Epithelial cell of esophagus (primary cell): ENCODE measurements around the gene CLEC1A.

ENCODE experiments used
- DNase-seq: peaks from one replicate; pipeline ENCODE4 v3.0.0; 2010; ENCODE audit warnings: low read depth
- H3K4me3 ChIP-seq: 2 replicates; pipeline ENCODE4 v1.5.1; 2011; ENCODE audit warnings: mild to moderate bottlenecking, low read length, control low read depth
- CTCF ChIP-seq: IDR thresholded peaks from 2 replicates; pipeline ENCODE4 v1.5.1; 2011; ENCODE audit warnings: low read depth, mild to moderate bottlenecking, low read length, control low read depth, inconsistent platforms; ENCODE audit not compliant: insufficient read depth; ENCODE audit errors: missing control alignments

CLEC1A gene

GRCh38 chr12:10119066-10119465, 20.3 kb upstream of the CLEC1A start:
- no peak for DNase-seq
- no peak overlapping the region for H3K4me3 ChIP-seq
- TF ChIP-seq CTCF, result no peak

GRCh38 chr12:10115890-10116289, 17.1 kb upstream of the CLEC1A start:
- no peak overlapping the region for H3K4me3 ChIP-seq
- TF ChIP-seq CTCF, result no peak
- DNase-seq, result peak; percentile 66

DNA sequence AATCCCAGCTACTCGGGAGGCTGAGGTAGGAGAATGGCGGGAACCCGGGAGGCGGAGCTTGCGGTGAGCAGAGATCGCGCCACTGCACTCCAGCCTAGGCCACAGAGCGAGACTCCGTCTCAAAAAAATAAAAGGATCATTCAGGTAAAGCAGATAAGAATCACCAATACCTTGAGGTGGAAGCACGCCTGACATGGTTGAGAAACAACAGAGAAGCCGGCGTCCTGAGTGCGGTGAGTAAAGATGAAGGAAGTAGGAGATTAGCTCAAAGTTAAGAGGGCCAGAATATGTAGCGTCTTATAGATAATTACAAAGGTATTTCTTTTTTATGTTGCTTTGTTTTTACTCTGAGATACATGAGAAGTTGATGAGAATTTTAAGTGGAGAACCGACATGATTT, 16.5 kb upstream of the CLEC1A start:
- no peak for TF ChIP-seq CTCF
- no peak for DNase-seq
- H3K4me3 ChIP-seq, result no peak overlapping the region

- H3K4me3 ChIP-seq, result no peak overlapping the region
- peak; percentile 30 for DNase-seq
- TF ChIP-seq CTCF, result no peak
These were observed 15.1 kb upstream of the CLEC1A start for GRCh38 chr12:10113920-10114319.

GRCh38 chr12:10113075-10113474, 14.3 kb upstream of the CLEC1A start:
- no peak for TF ChIP-seq CTCF

GRCh38 chr12:10111451-10111850, 12.7 kb upstream of the CLEC1A start:
- H3K4me3 ChIP-seq, result no peak overlapping the region
- TF ChIP-seq CTCF, result no peak
- no peak for DNase-seq

More at GRCh38 chr12:10113075-10113474, 14.3 kb upstream of the CLEC1A start:
- no peak for DNase-seq
- no peak overlapping the region for H3K4me3 ChIP-seq

DNA sequence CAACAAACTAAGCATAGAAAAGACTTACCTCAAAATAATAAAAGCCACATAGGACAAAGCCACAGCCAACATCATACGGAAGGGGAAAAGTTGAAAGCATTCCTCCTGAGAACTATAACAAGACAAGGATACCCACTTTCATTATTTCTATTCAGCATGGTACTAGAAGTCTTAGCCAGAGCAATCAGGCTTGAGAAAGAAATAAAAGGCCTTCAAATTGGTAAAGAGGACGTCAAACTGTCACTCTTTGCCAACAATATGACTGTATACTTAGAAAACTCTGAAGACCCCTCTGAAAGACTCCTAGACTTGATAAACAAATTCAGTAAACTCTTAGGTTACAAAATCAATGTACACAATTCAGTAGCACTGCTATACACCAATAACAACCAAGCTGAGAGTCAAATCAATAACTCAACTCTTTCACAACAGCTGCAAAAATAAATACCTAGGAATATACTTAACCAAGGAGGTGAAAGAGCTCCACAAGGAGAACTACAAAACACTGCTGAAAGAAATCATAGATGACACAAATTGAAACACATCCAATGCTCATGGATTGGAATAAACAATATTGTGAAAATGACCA, 11.6 kb upstream of the CLEC1A start:
- no peak for DNase-seq
- no peak for TF ChIP-seq CTCF
- H3K4me3 ChIP-seq, result no peak overlapping the region
